Liver (tissue), 3 donors: ENCODE measurements around the gene MLLT10.

Source experiments
- CTCF ChIP-seq: fragments of 150-350 bp; IDR thresholded peaks from 2 replicates; pipeline ENCODE4 v1.5.1; 2017; ENCODE audit warnings: improper control_type of control experiment, low read depth, low read length; ENCODE audit not compliant: missing input control
- FOXA1 ChIP-seq: IDR thresholded peaks from 2 replicates; pipeline ENCODE4 v1.6.1; 2016; ENCODE audit warnings: antibody characterized with exemption
- MAX ChIP-seq: IDR thresholded peaks from 2 replicates; pipeline ENCODE4 v1.6.1; 2016; ENCODE audit warnings: antibody characterized with exemption
- RAD21 ChIP-seq, 2 donors: IDR thresholded peaks; 2 replicates each; pipeline ENCODE4 v1.6.1; 2016; ENCODE audit warnings: antibody characterized with exemption in 2 of 2, mild to moderate bottlenecking in 2 of 2
- REST ChIP-seq: IDR thresholded peaks from 2 replicates; pipeline ENCODE4 v1.6.1; 2016; ENCODE audit warnings: antibody characterized with exemption, mild to moderate bottlenecking
- YY1 ChIP-seq: IDR thresholded peaks from 2 replicates; pipeline ENCODE4 v1.6.1; 2016; ENCODE audit warnings: antibody characterized with exemption, mild to moderate bottlenecking
- donor health status: healthy.
- donor health status: healthy.

- TF ChIP-seq CTCF (no peak), YY1 (no peak), REST (no peak), RAD21 (IDR thresholded peaks at IDR 0.05) (no peak), FOXA1 (no peak), MAX (no peak)
Observed at GRCh38 chr10:21493784-21494183, 40.2 kb upstream of the MLLT10 start.
